HepG2 (cell line): ENCODE measurements around the gene SLC6A9. TPM values are rescaled to one million over a fixed set of nuclear protein-coding genes. Genes with fewer than 3 reads are reported as not detected.
A peak's percentile ranks its signal among the peaks of the same experiment; 100 is the strongest.

ENCODE experiments used
- ATAC-seq: fragments of 200-7000 bp; cut with Tn5 transposase; 3 replicates; pipeline ENCODE4 v1.9.1; 2020; ENCODE audit warnings: mild to moderate bottlenecking, moderate library complexity
- BruUV-seq: library from RNA; stranded (reverse); fragments of 400-500 nt; replicated peaks from 2 replicates; lab custom pipeline; 2021; lab: Mats Ljungman, UMichigan
- CTCF ChIA-PET: fragments of 300-600 bp; formaldehyde crosslinking; extraction: SDS; loops from one replicate; lab custom pipeline; 2021; ENCODE audit warnings: low total read pairs, inconsistent platforms, low intra/inter-chr PET ratio; lab: Yijun Ruan, JAX
- POLR2A ChIA-PET: fragments of 350-600 bp; sonication (Branson Sonifier 250); formaldehyde crosslinking; loops from one replicate; lab custom pipeline; 2020; ENCODE audit warnings: antibody characterized with exemption, inconsistent platforms; lab: Yijun Ruan, JAX
- DNase-seq: peaks from one replicate; pipeline ENCODE4 v3.0.0-alpha.2; 2015; ENCODE audit warnings: low spot score
- FAIRE-seq: peaks from 3 replicates; lab custom pipeline; 2011; peaks lifted over from hg19 to GRCh38; lab: Jason Lieb, UNC
- H2AFZ ChIP-seq: one replicate; pipeline ENCODE4 v1.6.1; 2011; ENCODE audit warnings: low read length, inconsistent platforms
- H3K27ac ChIP-seq: fragments of 300-600 bp; 3 replicates; pipeline ENCODE4 v1.8.0; 2011; ENCODE audit warnings: mixed run types, mild to moderate bottlenecking, mixed read lengths, low read length, inconsistent platforms; ENCODE audit not compliant: insufficient read depth; ENCODE audit errors: extremely low read length
- H3K27me3 ChIP-seq, 2 experiments: fragments of 200-600 bp in 1 of 2; 2 replicates in 1 of 2; 3 replicates in 1 of 2; pipeline versions ENCODE4 v1.6.0 to v1.8.0; 2011; ENCODE audit warnings: low read length in 2 of 2, mild to moderate bottlenecking in 2 of 2, moderate library complexity in 2 of 2, inconsistent platforms in 1 of 2; ENCODE audit not compliant: insufficient read depth in 2 of 2, control insufficient read depth in 1 of 2
- H3K36me3 ChIP-seq, 2 experiments: fragments of 200-600 bp in 1 of 2; replicated peaks in 1 of 2; 2 replicates in 1 of 2; 3 replicates in 1 of 2; pipeline versions ENCODE4 v1.5.1 to v1.8.0; 2011; ENCODE audit warnings: low read length in 2 of 2, inconsistent platforms in 1 of 2; ENCODE audit not compliant: insufficient read depth in 2 of 2, control insufficient read depth in 1 of 2
- H3K4me1 ChIP-seq: 2 replicates; pipeline ENCODE4 v1.5.1; 2012; ENCODE audit warnings: low read length, inconsistent platforms; ENCODE audit not compliant: insufficient read depth
- H3K4me2 ChIP-seq: 2 replicates; pipeline ENCODE4 v1.6.0; 2011; ENCODE audit warnings: low read depth, low read length, inconsistent platforms
- H3K4me3 ChIP-seq, 3 experiments: fragments of 200-600 bp in 1 of 3; sonication (generic), shearing (Covaris generic) in 1 of 3; replicated peaks in 1 of 3; 2 replicates each; pipeline ENCODE4 v1.5.1; 2011 to 2016; ENCODE audit warnings: low read length in 3 of 3, inconsistent platforms in 2 of 3, low read depth in 2 of 3, mild to moderate bottlenecking in 2 of 3, control low read depth in 1 of 3, mixed read lengths in 1 of 3; ENCODE audit not compliant: insufficient read depth in 1 of 3
- H3K79me2 ChIP-seq: one replicate; pipeline ENCODE4 v1.6.1; 2011; ENCODE audit warnings: low read length, inconsistent platforms; ENCODE audit not compliant: insufficient read depth
- H3K9ac ChIP-seq: 2 replicates; pipeline ENCODE4 v1.6.0; 2011; ENCODE audit warnings: mild to moderate bottlenecking, low read depth, low read length, inconsistent platforms; ENCODE audit not compliant: insufficient read depth
- H3K9me3 ChIP-seq: 2 replicates; pipeline ENCODE4 v1.5.1; 2012; ENCODE audit warnings: mild to moderate bottlenecking, low read length
- H4K20me1 ChIP-seq: 2 replicates; pipeline ENCODE4 v1.6.0; 2011; ENCODE audit warnings: inconsistent platforms, mild to moderate bottlenecking, low read length, moderate library complexity; ENCODE audit not compliant: insufficient read depth
- ARID4A ChIP-seq: sonication (generic); formaldehyde crosslinking; IDR thresholded peaks from 2 replicates; pipeline ENCODE4 v1.5.0; 2020; ENCODE audit warnings: mild to moderate bottlenecking, missing genetic modification reagents, borderline replicate concordance
- BRD4 ChIP-seq: sonication (generic); formaldehyde crosslinking; IDR thresholded peaks from 2 replicates; pipeline ENCODE4 v1.4.0; 2020; ENCODE audit warnings: missing genetic modification reagents
- CHD2 ChIP-seq: IDR thresholded peaks from 2 replicates; pipeline ENCODE4 v1.6.1; 2011; ENCODE audit warnings: low read depth, low read length, improper control_type of control experiment
- NRL ChIP-seq: sonication (generic); formaldehyde crosslinking; IDR thresholded peaks from 2 replicates; pipeline ENCODE4 v1.5.0; 2020; ENCODE audit warnings: missing genetic modification reagents, mild to moderate bottlenecking, moderate library complexity, borderline replicate concordance
- PHF5A ChIP-seq: IDR thresholded peaks from one replicate; pipeline ENCODE4 v1.6.1; 2018; ENCODE audit warnings: low read depth, missing genetic modification reagents; ENCODE audit not compliant: unreplicated experiment
- RARG ChIP-seq: sonication (generic); formaldehyde crosslinking; IDR thresholded peaks from 2 replicates; pipeline ENCODE4 v1.4.0; 2020; ENCODE audit warnings: low read depth, mild to moderate bottlenecking, missing genetic modification reagents
- REXO4 ChIP-seq: sonication (generic); formaldehyde crosslinking; IDR thresholded peaks from 2 replicates; pipeline ENCODE4 v1.8.0; 2022; ENCODE audit warnings: missing genetic modification reagents, mild to moderate bottlenecking, borderline replicate concordance
- THAP11 ChIP-seq: IDR thresholded peaks from 2 replicates; pipeline ENCODE4 v1.6.1; 2016; ENCODE audit warnings: missing biosample characterization, missing genetic modification reagents
- ZNF33B ChIP-seq: sonication (generic); formaldehyde crosslinking; IDR thresholded peaks from 2 replicates; pipeline ENCODE4 v1.5.1; 2020; ENCODE audit warnings: mild to moderate bottlenecking, missing genetic modification reagents
- WGBS: methylation state at CpG from one replicate; pipeline ENCODE4 v1.1.6; 2017; ENCODE audit warnings: low lambda C conversion rate; 5-methylcytosine and 5-hydroxymethylcytosine counted together
- in situ Hi-C: cut with HindIII; loops from 2 replicates; pipeline ENCODE4 v1.10.0; 2017; ENCODE audit warnings: low pct_unique_long_range_greater_than_20kb; ENCODE audit not compliant: extremely low pct_ligation_motif_present
- intact Hi-C: fragments of 100-400 bp; cut with micrococcal nuclease; formaldehyde crosslinking; loops from one replicate; pipeline ENCODE4 v1.10.0; 2022; ENCODE audit not compliant: unreplicated experiment
- polyA plus RNA-seq, 8 experiments: library from polyadenylated mRNA; depleted of rRNA in 3 of 8; stranded (reverse) in 7 of 8; unstranded in 1 of 8; fragments of >200 nt; fragmentation: Illumina TruSeq in 4 of 8; extraction: Trizol in 4 of 8; gene quantifications; 2 replicates each; pipeline versions ENCODE4 v1.2.1 to v1.2.3, GENCODE V29; 2011 to 2016; ENCODE audit warnings: low read depth in 4 of 8, missing spikeins in 1 of 8, mixed read lengths in 1 of 8; ENCODE audit not compliant: insufficient read depth in 1 of 8
- total RNA-seq, 5 experiments: library from RNA; depleted of rRNA; stranded (reverse); fragments of >200 nt; fragmentation: Illumina TruSeq; extraction: Trizol; gene quantifications; 2 replicates each; pipeline ENCODE4 v1.2.3, GENCODE V29; 2016; ENCODE audit warnings: low read depth in 1 of 5

The SLC6A9 gene
- total and polyA plus RNA-seq, 2 of the 13 experiments (the other 11 are each of a cell fraction or from before 2014, with no cell fraction given): 8.5 to 9.9 TPM

DNA sequence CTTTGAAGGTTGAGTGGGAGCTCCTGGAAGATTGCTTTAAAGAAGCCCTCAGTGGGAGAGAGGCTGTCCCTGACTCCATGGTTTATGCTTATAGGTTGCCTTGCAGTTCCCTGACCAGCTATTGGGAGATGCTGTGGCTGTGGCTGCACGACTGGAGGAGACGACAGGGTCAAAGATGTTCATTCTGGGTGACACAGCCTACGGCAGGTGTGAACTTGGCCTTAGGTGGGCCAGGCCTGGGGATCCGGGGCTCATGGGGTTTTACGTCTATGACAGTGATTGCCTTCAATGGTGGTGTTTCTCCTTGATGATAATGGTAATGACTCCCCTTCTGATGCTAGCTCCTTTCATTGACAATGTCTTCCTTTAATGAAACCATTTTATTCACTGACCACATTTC, 60.8 kb downstream of the SLC6A9 start:
- intact Hi-C loops: no loop called here
- TF ChIP-seq NRL (CRISPR knock-in tag): no peak
- TF ChIP-seq BRD4: 0 out of 2 replicates have a peak, but pooled peaks have one; percentile 13
- WGBS: 22% methylated on average over 5 of the region's 5 CpGs
- CTCF ChIA-PET: no interaction called here
- in situ Hi-C loops: no loop called here
- Histone ChIP-seq H4K20me1 (no peaks in the 10 kb centered on the region), H3K36me3 (peaks cover 0 to 1% of the 10 kb centered on the region in 2 experiments; a peak in 1 of 5 replicates), H3K4me3 (peak overlapping the region; percentile 80 to 94 (median 91)), H3K27me3 (no peaks in the 10 kb centered on the region), H3K79me2 (peaks cover 15% of the 10 kb centered on the region), H3K4me2 (peak overlapping the region; percentile 75), H3K4me1 (peaks cover 22% of the 10 kb centered on the region), H2AFZ (no peak overlapping the region), H3K27ac (no peak overlapping the region), H3K9ac (peak overlapping the region; percentile 76), H3K9me3 (no peaks in the 10 kb centered on the region)
- no peak for FAIRE-seq
- ATAC-seq: no peak
- DNase-seq: no peak
- no TSS peak for BruUV-seq
- POLR2A ChIA-PET: interaction anchor here (0.9 to 1.9 kb wide), 7 partner anchors 8 to 62 kb away, joined by 3 to 10 read pairs (median 5); partner anchors contain the start of genes B4GALT2 and IPO13

DNA sequence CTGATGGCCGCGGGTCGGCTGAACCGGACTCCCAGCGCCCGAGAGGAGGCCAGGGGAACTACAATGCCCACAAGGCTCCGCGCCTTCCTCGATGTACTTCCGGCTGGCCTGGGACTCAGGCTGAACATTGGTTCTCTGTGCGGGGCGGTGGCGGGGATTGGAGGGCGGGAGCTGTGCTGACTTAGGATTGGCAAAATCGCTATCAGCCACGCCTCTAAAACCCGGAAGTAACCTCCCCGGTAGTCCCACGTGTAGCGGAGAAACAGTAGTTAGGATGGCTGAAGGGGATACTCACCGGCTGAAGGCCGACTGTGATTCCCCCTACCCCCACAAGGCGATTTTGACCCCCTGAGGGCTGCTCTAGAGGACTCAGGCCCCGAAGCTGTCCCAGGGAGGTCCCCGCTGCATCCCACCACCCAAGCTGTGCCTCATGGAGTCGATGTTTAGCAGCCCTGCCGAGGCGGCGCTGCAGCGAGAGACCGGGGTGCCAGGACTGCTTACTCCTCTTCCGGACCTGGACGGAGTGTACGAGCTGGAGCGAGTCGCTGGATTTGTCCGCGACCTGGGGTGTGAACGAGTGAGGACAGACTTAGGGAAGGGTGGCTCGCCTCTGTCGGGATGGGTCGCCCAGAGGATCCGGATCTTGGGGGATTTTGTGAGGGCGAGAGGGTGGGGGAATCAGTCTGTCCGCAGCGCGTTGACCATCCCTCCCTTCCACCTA, 61.4 kb downstream of the SLC6A9 start, which contains the start of gene DPH2:
Gene DPH2, plus strand, starts transcription at position 265 of the 721 bp plus-strand sequence. Its CDS starts 166 bp downstream, at position 431.
- peaks cover 0 to 1% of the 10 kb centered on the region in 2 experiments; a peak in 1 of 5 replicates for H3K36me3 ChIP-seq
- WGBS: 1% methylated on average over 23 of the region's 47 CpGs
- H3K79me2 ChIP-seq: peaks cover 11% of the 10 kb centered on the region
- BruUV-seq: TSS peak; percentile 49
- no peak within 1 kb of the TSS for H3K27ac ChIP-seq
- H2AFZ ChIP-seq: no peak within 1 kb of the TSS
- DNase-seq: peak; percentile 96
- intact Hi-C loops: loop anchor here (1.0 kb wide), 1 partner anchor 23 kb away; no protein-coding TSS in a partner anchor
- peak within 1 kb of the TSS; percentile 75 for H3K4me2 ChIP-seq
- POLR2A ChIA-PET: interaction anchor here (0.9 to 1.9 kb wide), 10 partner anchors 8 to 63 kb away, joined by 3 to 10 read pairs (median 4); partner anchors contain the start of genes B4GALT2, IPO13 and SLC6A9
- H3K4me3 ChIP-seq: peak within 1 kb of the TSS; percentile 80 to 94 (median 91)
- ATAC-seq: peak; percentile 95
- H4K20me1 ChIP-seq: no peaks in the 10 kb centered on the region
- H3K9ac ChIP-seq: peak within 1 kb of the TSS; percentile 76
- no peaks in the 10 kb centered on the region for H3K27me3 ChIP-seq
- in situ Hi-C loops: no loop called here
- peak; percentile 96 for FAIRE-seq
- H3K9me3 ChIP-seq: no peaks in the 10 kb centered on the region
- H3K4me1 ChIP-seq: peaks cover 22% of the 10 kb centered on the region
- CTCF ChIA-PET: no interaction called here
- peak; percentile 99 for TF ChIP-seq THAP11 (CRISPR knock-in tag)
- no peak for TF ChIP-seq RARG
- TF ChIP-seq PHF5A (CRISPR knock-in tag): no peak
- TF ChIP-seq ARID4A (CRISPR knock-in tag): peak; percentile 97
- no peak for TF ChIP-seq ZNF33B (CRISPR knock-in tag)
- TF ChIP-seq CHD2: peak; percentile 65; the same call in 1 of the 2 replicates
- TF ChIP-seq REXO4: no peak
